Muscle layer of duodenum (tissue), 2 donors: ENCODE measurements around the gene UPF3A.
A peak's percentile ranks its signal among the peaks of the same experiment; 100 is the strongest.

Experiments used
- H3K27ac ChIP-seq: one replicate; pipeline ENCODE4 v1.7.0; 2013; ENCODE audit warnings: mild to moderate bottlenecking, low read length
- H3K27me3 ChIP-seq: one replicate; pipeline ENCODE4 v1.7.0; 2013; ENCODE audit warnings: low read depth, mild to moderate bottlenecking, control low read depth, low read length
- H3K36me3 ChIP-seq, 2 donors: one replicate each; pipeline ENCODE4 v1.7.0; 2013; ENCODE audit warnings: low read length in 2 of 2, control low read depth in 1 of 2, mild to moderate bottlenecking in 1 of 2; ENCODE audit not compliant: insufficient read depth in 2 of 2, control insufficient read depth in 1 of 2
- H3K4me1 ChIP-seq, 2 donors: one replicate each; pipeline ENCODE4 v1.7.0; 2013; ENCODE audit warnings: low read length in 2 of 2, mild to moderate bottlenecking in 2 of 2, control low read depth in 1 of 2, moderate library complexity in 1 of 2; ENCODE audit not compliant: insufficient read depth in 2 of 2, control insufficient read depth in 1 of 2
- H3K4me3 ChIP-seq, 2 donors: one replicate each; pipeline ENCODE4 v1.7.0; 2013; ENCODE audit warnings: low read length in 2 of 2, low read depth in 1 of 2, mild to moderate bottlenecking in 1 of 2
- H3K9me3 ChIP-seq, 2 donors: one replicate each; pipeline ENCODE4 v1.7.0; 2013; ENCODE audit warnings: low read length in 2 of 2, control low read depth in 1 of 2, mild to moderate bottlenecking in 1 of 2; ENCODE audit not compliant: control insufficient read depth in 1 of 2
- donor health status: healthy.

The UPF3A gene

DNA sequence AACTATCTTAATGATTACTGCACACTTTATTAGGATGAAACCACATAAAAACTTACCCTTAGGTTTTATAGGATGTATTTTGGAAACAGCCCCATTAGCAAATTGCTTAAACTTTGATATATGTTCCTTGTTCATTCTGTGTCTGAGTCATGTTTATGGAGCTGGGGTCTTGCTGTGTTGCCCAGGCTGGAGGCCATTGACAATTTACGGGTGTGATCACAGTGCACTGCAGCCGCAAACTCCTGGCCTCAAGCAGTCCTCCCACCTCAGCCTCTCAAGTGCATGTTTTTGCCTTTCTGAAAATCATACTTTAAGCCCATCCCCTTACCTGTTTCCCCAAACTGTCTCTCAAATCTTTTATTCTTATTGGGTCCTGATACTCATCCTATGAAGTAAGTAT, 27.7 kb downstream of the UPF3A start:
- Histone ChIP-seq H3K4me3 (no peak overlapping the region), H3K36me3 (peaks cover 17 to 18% of the 10 kb centered on the region in 2 donors), H3K27me3 (no peaks in the 10 kb centered on the region), H3K4me1 (peaks cover 0 to 14% of the 10 kb centered on the region in 2 donors), H3K9me3 (no peaks in the 10 kb centered on the region), H3K27ac (no peak overlapping the region)

DNA sequence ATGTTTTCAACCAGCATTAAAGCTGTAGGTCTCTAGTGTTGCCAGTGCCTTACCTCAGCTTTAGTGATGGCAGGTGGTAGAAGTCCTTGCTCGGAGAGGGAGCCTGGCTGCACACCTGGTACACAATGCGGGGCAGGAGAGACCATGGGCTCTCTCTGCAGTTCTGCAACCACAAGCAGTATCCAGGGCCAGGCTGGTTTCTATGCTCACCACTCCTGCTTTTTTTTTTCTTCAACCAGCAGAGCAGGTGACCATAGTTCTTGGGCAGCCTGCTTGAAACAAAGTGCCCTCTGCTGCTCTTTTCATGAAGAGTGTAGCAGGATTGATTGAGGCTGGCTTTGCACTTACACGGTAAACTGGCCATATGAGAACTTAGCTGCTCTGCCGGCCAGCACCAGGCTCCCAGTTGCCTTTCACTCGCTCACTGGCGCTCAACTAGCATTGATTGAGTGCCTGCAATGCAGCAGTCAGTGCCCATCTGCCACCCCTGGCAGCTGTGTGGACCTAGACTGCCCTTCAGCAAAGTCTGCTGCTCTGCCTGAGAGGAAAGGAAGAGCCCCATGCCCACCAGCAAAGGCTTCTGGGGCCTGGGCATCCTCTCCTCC, 28.5 kb downstream of the UPF3A start:
- H3K9me3 ChIP-seq, result no peaks in the 10 kb centered on the region
- H3K4me3 ChIP-seq, result no peak overlapping the region
- no peaks in the 10 kb centered on the region for H3K27me3 ChIP-seq
- H3K36me3 ChIP-seq, result peaks cover 11% of the 10 kb centered on the region in 2 donors
- peaks cover 0 to 14% of the 10 kb centered on the region in 2 donors for H3K4me1 ChIP-seq
- H3K27ac ChIP-seq, result no peak overlapping the region

DNA sequence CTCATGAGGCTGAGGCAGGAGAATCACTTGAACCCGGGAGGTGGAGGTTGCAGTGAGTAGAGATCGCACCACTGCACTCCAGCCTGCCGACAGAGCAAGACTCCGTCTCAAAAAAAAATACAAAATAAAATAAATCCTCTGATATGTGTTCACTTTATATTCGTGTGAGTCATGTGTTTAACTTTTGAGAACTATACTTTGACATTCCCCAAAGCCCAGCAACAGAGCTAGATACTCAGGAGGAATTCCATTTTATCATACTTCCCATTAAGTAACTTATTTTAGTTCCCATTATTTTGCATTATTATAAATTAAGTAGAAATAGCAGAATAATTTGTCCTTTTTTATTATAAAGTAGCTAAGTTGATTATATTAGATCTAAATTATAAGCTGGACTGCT, 29.6 kb downstream of the UPF3A start:
- Histone ChIP-seq H3K4me3 (no peak overlapping the region), H3K4me1 (peaks cover 7 to 24% of the 10 kb centered on the region in 2 donors), H3K27me3 (no peaks in the 10 kb centered on the region), H3K27ac (no peak overlapping the region), H3K9me3 (no peaks in the 10 kb centered on the region), H3K36me3 (peaks cover 7 to 11% of the 10 kb centered on the region in 2 donors)

DNA sequence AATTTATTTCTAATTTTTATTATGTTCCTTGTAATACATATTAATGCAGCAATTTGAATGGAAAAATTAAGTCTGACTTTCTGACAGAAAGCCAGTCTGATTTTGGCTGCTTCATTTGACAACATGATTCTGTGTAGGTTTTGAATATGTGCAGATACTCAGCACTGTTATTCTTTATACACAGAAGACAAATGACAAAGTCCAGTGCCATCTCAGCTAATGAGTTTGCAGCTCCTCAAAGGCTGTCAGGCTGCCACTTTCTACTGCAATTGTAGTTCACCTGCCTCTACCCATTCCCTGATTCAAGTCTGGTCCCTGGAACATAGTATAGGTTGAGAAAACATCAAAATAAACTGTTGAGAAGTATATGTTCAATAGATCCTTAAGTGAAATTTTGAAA, 30.0 kb downstream of the UPF3A start:
- H3K4me1 ChIP-seq, result peaks cover 7 to 25% of the 10 kb centered on the region in 2 donors
- H3K4me3 ChIP-seq, result no peak overlapping the region
- no peak overlapping the region for H3K27ac ChIP-seq
- H3K9me3 ChIP-seq, result no peaks in the 10 kb centered on the region
- peaks cover 6 to 11% of the 10 kb centered on the region in 2 donors for H3K36me3 ChIP-seq
- no peaks in the 10 kb centered on the region for H3K27me3 ChIP-seq

DNA sequence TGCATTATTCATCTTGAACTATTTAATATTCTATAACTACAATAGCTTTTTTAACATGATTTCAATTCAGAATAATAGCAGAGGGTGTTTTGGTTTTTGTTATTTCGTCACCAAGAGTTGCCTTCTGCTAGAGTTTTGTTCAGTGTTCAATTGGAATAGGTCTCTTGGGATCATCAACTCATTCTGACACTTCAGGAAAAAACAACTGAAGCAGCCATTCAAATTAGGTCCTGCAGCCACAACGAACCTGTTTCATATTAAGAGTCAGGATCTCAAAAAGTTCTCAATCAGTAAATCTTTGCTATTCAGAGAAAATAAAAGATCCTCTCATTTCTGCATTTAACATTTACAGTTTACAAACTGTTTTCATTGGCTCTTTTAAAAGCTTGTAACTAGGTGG, 30.5 kb downstream of the UPF3A start:
- H3K27me3 ChIP-seq, result no peaks in the 10 kb centered on the region
- no peak overlapping the region for H3K4me3 ChIP-seq
- no peak overlapping the region for H3K27ac ChIP-seq
- peaks cover 7 to 25% of the 10 kb centered on the region in 2 donors for H3K4me1 ChIP-seq
- peaks cover 2 to 6% of the 10 kb centered on the region in 2 donors for H3K36me3 ChIP-seq
- no peaks in the 10 kb centered on the region for H3K9me3 ChIP-seq

DNA sequence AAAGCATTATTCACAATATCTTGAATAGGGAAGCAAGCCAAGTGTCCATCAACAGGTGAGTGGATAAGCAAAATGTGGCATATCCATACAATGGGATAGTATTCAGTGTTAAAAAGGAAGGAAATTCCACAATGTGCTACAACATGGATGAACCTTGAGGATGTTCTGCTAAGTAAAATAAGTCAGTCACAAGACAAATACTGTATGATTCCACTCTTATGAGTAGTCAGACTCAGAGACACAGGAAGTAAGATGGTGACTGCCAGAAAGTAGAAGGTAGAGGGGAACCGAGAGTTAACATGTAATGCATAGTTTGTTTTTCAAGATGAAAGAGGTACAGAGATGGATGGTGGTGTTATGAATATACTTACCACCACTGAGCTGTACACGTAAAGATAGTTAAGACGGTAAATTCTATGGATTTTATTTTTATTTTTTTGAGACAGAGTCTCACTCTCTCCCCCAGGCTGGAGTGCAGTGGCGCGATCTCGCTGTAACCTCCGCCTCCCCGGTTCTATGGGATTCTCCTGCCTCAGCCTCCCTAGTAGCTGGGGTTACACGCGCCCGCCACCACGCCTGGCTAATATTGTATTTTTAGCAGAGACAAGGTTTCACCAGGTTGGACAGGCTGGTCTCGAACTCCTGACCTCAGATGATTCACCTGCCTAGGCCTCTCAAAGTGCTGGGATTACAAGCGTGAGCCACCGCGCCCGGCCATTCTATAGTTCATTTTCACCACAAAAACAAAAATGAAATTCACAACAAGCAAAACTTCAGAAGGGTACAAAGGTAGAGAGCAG, 31.9 kb downstream of the UPF3A start:
- H3K9me3 ChIP-seq, result no peaks in the 10 kb centered on the region
- H3K4me3 ChIP-seq, result peak overlapping the region; percentile 87 to 91
- peaks cover 7 to 27% of the 10 kb centered on the region in 2 donors for H3K4me1 ChIP-seq
- H3K27me3 ChIP-seq, result no peaks in the 10 kb centered on the region
- H3K27ac ChIP-seq, result peak overlapping the region; percentile 96
- no peaks in the 10 kb centered on the region for H3K36me3 ChIP-seq

DNA sequence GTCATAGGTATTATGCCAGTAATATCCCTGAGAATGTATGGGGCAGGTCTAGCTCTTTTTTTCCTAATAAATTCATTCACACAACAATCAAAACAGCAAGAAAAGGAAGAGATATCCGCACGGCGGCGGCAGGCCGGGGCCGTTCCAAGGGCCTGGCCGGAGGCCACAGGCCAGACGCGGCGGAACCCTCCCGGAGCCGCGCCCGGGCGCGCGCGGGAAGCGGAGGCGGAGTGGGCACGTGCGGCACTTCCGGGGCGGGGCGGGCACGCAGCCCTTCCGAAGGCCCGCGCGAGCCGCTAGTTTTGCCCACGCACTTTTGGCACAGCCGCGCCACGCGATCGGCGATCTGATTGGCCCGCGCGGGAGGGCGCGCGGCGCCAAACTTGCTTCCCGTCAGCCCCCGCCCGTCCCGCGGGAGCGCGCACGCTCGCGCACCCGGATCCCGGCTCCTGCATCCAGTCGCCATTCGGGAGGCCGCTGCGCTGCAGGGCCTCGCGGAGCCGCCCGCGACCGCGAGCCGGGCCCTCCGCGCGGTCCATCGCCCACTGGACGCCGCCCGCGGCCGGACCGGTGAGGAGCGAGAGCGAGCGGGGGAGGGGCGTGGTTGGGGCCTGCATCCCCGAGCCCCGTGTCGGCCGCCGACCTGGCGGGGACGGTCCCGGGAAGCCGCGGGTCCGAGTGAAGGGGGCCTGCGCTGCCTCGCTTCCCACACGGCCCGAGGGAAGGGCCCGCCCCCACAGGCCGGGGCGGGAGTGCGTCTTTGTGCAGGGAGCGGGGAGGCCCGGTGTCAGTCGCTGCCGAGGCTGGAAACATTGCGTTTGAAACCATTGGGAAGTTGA, 32.9 kb downstream of the UPF3A start, which contains the start of gene CHAMP1:
TSS of gene CHAMP1 (plus strand) at position 430 of the 839 bp plus-strand sequence. CDS start 9,340 bp downstream, outside the sequence.
- Histone ChIP-seq H3K27ac (peak within 1 kb of the TSS; percentile 96), H3K9me3 (no peaks in the 10 kb centered on the region), H3K4me1 (peaks cover 7 to 38% of the 10 kb centered on the region in 2 donors)

DNA sequence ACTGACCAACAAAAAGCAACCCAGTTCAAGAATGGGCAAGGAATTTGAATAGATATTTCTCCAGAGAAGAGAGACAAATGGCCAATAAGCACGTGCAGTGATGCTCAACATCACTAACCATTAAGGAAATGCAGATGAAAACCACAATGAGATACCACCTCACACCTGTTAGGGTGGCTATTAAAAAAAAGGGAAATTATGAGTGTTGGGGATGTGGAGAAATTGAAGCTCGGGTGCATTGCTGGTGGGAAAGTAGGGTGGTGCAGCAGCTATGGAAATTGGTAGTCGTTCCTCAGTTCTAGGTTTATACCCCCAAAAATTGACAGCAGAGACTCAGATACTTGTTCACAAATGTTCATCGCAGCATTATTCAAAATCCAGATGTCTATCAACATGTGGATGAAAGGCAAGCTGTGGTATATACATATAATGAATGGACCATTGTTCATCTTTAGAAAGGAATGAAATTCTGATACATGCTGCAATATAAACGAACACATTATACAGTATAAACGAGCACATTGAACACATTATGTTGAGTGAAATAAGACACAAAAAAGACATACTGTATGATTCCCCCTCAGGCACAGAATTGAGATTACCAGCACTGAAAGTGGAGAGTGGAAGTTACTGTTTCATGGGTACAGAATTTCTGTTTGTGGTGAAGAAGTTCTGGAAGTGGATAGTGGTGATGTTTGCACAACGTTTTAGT, 33.8 kb downstream of the UPF3A start:
- H3K4me1 ChIP-seq, result peaks cover 7 to 47% of the 10 kb centered on the region in 2 donors
- H3K27ac ChIP-seq, result peak overlapping the region; percentile 96
- no peaks in the 10 kb centered on the region for H3K27me3 ChIP-seq
- no peaks in the 10 kb centered on the region for H3K9me3 ChIP-seq
- peak overlapping the region; percentile 78 to 87 for H3K4me3 ChIP-seq
- H3K36me3 ChIP-seq, result no peaks in the 10 kb centered on the region

More for the DNA sequence above, 32.9 kb downstream of the UPF3A start, which contains the start of gene CHAMP1:
- H3K36me3 ChIP-seq, result no peaks in the 10 kb centered on the region
- peak within 1 kb of the TSS; percentile 87 to 91 for H3K4me3 ChIP-seq
- no peaks in the 10 kb centered on the region for H3K27me3 ChIP-seq

DNA sequence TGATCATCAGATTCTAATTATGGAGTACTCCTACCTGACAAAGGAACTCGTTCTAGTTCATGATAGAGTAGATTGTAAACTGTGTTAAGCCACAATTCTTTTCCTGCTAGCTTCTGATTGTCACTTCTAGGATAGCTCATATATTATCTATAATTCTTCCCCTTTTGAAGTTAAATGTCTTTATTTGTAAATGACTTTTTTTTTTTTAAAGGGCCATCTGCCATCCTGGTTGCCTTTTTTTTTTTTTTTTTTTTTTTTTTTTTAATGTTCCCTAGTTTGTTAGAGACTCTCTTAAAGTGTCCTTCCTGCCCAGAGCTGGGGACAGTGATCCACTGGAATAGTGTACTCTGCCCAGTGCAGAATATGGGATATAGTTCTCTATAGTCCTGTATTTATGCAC, 37.2 kb downstream of the UPF3A start:
- Histone ChIP-seq H3K27ac (no peak overlapping the region), H3K4me3 (no peak overlapping the region), H3K9me3 (no peaks in the 10 kb centered on the region), H3K36me3 (peaks cover 14 to 22% of the 10 kb centered on the region in 2 donors), H3K27me3 (no peaks in the 10 kb centered on the region), H3K4me1 (peaks cover 7 to 34% of the 10 kb centered on the region in 2 donors)

DNA sequence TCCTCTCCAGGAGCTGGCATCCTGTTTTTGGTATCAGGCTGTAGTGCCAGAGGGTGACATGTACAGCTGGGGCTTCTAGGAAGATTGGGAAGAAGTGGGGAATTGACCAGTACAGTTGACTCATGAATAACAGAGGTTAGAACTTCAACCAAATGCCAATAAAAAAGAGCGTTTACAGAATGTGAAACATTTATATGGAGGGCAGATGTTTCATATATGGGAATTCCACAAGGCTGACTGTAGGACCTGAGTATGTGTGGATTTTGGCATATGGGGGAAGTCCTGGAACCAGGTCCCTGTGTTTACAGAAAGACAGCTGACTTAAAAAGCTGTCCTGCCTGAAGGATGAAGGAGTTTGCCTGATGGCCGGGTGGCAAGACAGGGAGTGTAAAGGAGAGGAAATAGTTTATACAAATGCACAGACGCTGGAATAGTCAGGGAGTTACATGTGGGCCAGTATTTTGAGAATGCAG, 38.1 kb downstream of the UPF3A start:
- no peaks in the 10 kb centered on the region for H3K9me3 ChIP-seq
- H3K4me1 ChIP-seq, result peaks cover 7 to 34% of the 10 kb centered on the region in 2 donors
- H3K27ac ChIP-seq, result no peak overlapping the region
- no peak overlapping the region for H3K4me3 ChIP-seq
- no peaks in the 10 kb centered on the region for H3K27me3 ChIP-seq
- peaks cover 22 to 31% of the 10 kb centered on the region in 2 donors for H3K36me3 ChIP-seq
